Kasumi-1 (cell line): ENCODE results near the gene OR5AU1.

Experiments
- DNase-seq, 2 experiments: peaks; one replicate each; lab custom pipeline; 2025; lab: John Stamatoyannopoulos, UW

OR5AU1 gene

DNA sequence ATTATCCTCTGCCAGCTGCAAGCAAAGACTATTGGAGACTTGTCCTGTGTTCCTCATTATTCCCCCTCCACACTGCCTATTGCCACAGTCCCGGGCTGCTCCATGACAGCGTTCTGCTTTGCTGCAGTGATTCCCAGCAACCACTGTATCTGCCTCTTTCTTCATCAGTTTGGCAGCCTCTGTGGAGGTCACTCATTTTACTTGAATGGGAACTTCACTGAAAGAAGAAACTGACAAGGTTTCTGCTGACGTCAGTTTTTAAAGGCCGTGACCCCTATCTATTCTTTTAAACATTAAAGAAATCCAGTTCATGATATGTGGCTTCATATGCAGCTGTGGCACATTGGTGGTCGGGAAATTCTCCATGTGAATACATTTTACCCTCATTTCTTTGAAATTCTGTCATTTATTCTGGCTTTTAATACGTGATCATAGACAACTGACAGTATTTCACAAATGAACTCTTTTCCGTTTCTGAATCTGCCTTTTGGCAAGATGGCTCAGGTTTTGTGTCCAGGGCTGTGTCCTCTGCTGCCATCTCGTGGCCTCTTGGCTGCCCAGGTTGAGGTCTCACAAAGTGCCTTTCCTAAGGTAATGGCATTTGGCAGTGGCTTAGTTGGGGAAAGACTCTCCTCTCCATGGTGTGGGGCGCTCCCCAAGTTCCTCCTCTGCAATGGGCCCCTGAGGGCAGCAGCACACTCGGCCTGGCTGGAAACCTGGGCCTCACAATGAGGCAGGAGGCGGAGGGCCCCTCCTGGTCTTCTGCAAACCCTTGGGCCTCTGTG lies 49.2 kb downstream of the OR5AU1 start:
- DNase-seq, result peak; percentile 72 to 79

DNA sequence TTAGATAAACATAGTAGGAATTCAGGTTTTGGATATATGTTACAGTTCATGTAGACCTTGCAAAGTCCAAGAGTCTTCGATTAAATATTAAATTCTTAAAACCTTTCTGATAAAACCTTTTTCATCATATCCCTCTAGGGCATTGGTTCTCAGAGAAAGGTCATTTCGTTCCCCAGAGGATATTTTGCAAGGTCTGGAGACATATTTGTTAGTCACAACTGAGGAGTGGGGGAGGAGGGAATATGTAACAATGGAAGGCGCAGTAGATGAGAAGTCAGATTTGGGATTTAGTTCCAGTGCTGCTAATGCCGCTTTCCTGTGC lies 49.7 kb downstream of the OR5AU1 start:
- no peak for DNase-seq

DNA sequence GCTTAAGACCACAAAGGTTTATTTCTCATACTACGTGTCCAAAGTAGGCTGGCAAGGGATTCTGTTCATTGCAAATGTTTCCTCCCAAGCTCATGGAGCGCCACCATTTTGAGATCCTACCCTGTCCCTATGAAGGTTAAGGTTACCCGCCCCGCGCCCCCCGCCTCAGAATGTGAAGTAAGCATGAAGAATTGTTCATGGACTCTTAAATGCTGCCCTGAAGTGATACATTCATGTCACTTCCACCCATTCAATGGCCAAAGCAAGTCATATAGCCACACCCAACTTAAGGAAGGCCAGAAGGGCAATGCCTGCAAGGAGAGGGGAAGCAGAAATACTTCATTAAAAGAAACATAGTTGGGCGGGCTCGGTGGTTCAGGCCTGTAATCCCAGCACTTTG lies 50.8 kb downstream of the OR5AU1 start:
- no peak for DNase-seq
